Activated T-helper 17 cell treated with anti-CD3 and anti-CD28 coated beads, Interleukin-2, amount 50 U/mL, for 72 hours (primary cell): Measurements from ENCODE around the gene FOXL3. TPM values are rescaled to one million over a fixed set of nuclear protein-coding genes. Genes with fewer than 3 reads are reported as not detected.

Source experiments
- ATAC-seq: fragments of 150-1000 bp; cut with Tn5 transposase; replicated peaks from 2 replicates; pipeline ENCODE4 v1.10.0; 2021; ENCODE audit warnings: mild to moderate bottlenecking, moderate library complexity
- H3K27ac Mint-ChIP-seq: one replicate; pipeline ENCODE4 v1.8.0; 2022; ENCODE audit warnings: mixed read lengths
- H3K27me3 Mint-ChIP-seq: one replicate; pipeline ENCODE4 v1.8.0; 2022; ENCODE audit warnings: mixed read lengths
- H3K36me3 Mint-ChIP-seq: one replicate; pipeline ENCODE4 v1.8.0; 2022; ENCODE audit warnings: low read depth, mild to moderate bottlenecking, mixed read lengths
- H3K4me1 Mint-ChIP-seq: one replicate; pipeline ENCODE4 v1.8.0; 2022; ENCODE audit warnings: mixed read lengths
- H3K4me3 Mint-ChIP-seq: one replicate; pipeline ENCODE4 v1.8.0; 2022; ENCODE audit warnings: mild to moderate bottlenecking, mixed read lengths
- H3K9me3 Mint-ChIP-seq: one replicate; pipeline ENCODE4 v1.8.0; 2022; ENCODE audit warnings: mixed read lengths
- total RNA-seq, 2 donors: library from RNA; stranded (reverse); gene quantifications; one replicate each; pipeline ENCODE4 v1.2.3, GENCODE V29; 2022

FOXL3 gene
- total RNA-seq, 2 donors from 2014 or later = not detected

GRCh38 chr7:322708-323111, 32.7 kb downstream of the FOXL3 start:
- no peak for ATAC-seq
- H3K27ac Mint-ChIP-seq = no peak overlapping the region
- H3K4me1 Mint-ChIP-seq = peaks cover 3% of the 10 kb centered on the region
- no peak overlapping the region for H3K4me3 Mint-ChIP-seq
- peaks cover 22% of the 10 kb centered on the region for H3K27me3 Mint-ChIP-seq
- no peaks in the 10 kb centered on the region for H3K9me3 Mint-ChIP-seq
- no peaks in the 10 kb centered on the region for H3K36me3 Mint-ChIP-seq

GRCh38 chr7:323410-323809, 33.4 kb downstream of the FOXL3 start:
- Mint-ChIP-seq H3K4me3 (no peak overlapping the region), H3K27me3 (peaks cover 19% of the 10 kb centered on the region), H3K27ac (no peak overlapping the region)

DNA sequence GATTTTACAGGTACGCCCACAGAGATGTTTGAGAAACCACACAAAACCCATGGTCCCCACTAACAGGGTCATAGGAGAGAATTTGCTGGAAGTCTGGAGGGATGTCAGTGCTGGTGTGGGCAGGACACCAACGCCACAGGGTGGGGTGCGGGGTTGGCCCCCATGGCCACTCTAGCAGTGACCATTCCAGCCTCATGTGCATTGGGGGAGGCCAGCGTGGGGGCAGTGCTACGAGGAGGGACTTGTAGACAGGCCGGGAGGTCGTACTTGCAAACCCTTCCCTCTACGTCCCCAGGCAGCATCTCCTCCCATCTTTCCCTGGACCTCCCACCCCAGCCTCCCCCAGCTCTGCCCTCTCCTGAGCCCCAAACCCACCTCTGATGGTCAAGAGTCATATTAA, 34.0 kb downstream of the FOXL3 start:
- Mint-ChIP-seq H3K9me3 (no peaks in the 10 kb centered on the region), H3K4me3 (no peak overlapping the region), H3K36me3 (no peaks in the 10 kb centered on the region), H3K4me1 (peaks cover 3% of the 10 kb centered on the region), H3K27me3 (peaks cover 16% of the 10 kb centered on the region), H3K27ac (no peak overlapping the region)
- ATAC-seq = no peak

More at GRCh38 chr7:323410-323809, 33.4 kb downstream of the FOXL3 start:
- Mint-ChIP-seq H3K36me3 (no peaks in the 10 kb centered on the region), H3K9me3 (no peaks in the 10 kb centered on the region), H3K4me1 (peaks cover 3% of the 10 kb centered on the region)
- ATAC-seq = no peak

GRCh38 chr7:325051-325798, 35.3 kb downstream of the FOXL3 start:
- no peak overlapping the region for H3K27ac Mint-ChIP-seq
- no peaks in the 10 kb centered on the region for H3K36me3 Mint-ChIP-seq
- H3K4me3 Mint-ChIP-seq = no peak overlapping the region
- ATAC-seq = peak; percentile 19
- peaks cover 6% of the 10 kb centered on the region for H3K27me3 Mint-ChIP-seq
- H3K9me3 Mint-ChIP-seq = no peaks in the 10 kb centered on the region
- peaks cover 3% of the 10 kb centered on the region for H3K4me1 Mint-ChIP-seq

- no peak for ATAC-seq
- Mint-ChIP-seq H3K4me1 (peaks cover 3% of the 10 kb centered on the region), H3K27me3 (peaks cover 3% of the 10 kb centered on the region), H3K27ac (no peak overlapping the region), H3K36me3 (no peaks in the 10 kb centered on the region), H3K4me3 (no peak overlapping the region), H3K9me3 (no peaks in the 10 kb centered on the region)
These were observed 35.8 kb downstream of the FOXL3 start for GRCh38 chr7:325811-326210.

DNA sequence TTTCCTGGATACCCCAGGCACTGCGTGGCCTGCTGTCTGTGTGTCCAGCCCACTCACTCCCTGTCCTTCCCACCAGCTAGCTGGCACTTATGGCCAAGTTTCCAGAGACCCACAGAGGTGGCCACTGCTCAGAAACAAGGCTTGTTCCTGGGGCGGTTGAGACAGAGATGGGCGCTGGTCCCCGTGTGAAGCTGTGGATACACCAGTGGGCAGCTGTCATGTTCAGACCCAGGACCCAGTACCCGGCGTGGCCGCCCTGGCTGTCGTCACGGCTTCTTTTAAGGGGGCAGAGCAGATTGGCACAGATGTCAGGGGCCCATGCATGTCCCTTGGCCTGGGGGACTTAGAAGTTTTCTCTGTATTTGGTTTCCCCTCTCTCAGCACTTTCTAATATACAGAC, 36.3 kb downstream of the FOXL3 start:
- Mint-ChIP-seq H3K36me3 (no peaks in the 10 kb centered on the region), H3K4me3 (no peak overlapping the region), H3K27ac (no peak overlapping the region), H3K27me3 (peaks cover 3% of the 10 kb centered on the region), H3K9me3 (no peaks in the 10 kb centered on the region), H3K4me1 (peaks cover 3% of the 10 kb centered on the region)
- ATAC-seq = no peak

DNA sequence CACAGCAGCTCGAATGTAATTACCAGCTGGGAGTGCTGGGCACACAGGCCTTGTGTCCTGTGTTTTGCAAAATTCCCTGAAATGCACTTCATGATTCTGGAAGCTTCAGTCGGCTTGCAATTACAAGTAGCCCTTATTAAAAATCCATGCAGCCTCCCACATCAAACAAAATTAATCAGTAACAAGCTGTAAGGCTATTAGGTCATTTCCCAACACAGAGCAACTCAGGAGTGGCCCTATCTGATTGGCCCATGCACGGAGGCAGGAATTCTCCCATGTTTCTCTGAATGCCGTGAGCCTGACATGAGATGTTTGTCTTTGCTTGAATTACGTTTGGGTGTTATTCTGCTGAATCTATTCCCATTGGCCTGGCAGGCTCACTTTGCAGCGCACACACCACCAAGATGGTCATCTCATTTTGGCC, 36.9 kb downstream of the FOXL3 start:
- ATAC-seq = no peak
- Mint-ChIP-seq H3K36me3 (no peaks in the 10 kb centered on the region), H3K4me1 (peaks cover 3% of the 10 kb centered on the region), H3K4me3 (no peak overlapping the region), H3K27me3 (peaks cover 3% of the 10 kb centered on the region), H3K27ac (no peak overlapping the region), H3K9me3 (no peaks in the 10 kb centered on the region)

GRCh38 chr7:327233-327931, 37.4 kb downstream of the FOXL3 start:
- Mint-ChIP-seq H3K4me1 (peaks cover 3% of the 10 kb centered on the region), H3K27me3 (peaks cover 3% of the 10 kb centered on the region), H3K36me3 (no peaks in the 10 kb centered on the region), H3K9me3 (no peaks in the 10 kb centered on the region), H3K4me3 (no peak overlapping the region), H3K27ac (no peak overlapping the region)
- no peak for ATAC-seq

- Mint-ChIP-seq H3K27me3 (peaks cover 3% of the 10 kb centered on the region), H3K4me3 (no peak overlapping the region), H3K36me3 (no peaks in the 10 kb centered on the region), H3K4me1 (peaks cover 3% of the 10 kb centered on the region), H3K9me3 (no peaks in the 10 kb centered on the region), H3K27ac (no peak overlapping the region)
- ATAC-seq = no peak
These were observed 38.2 kb downstream of the FOXL3 start for GRCh38 chr7:327991-328702.

DNA sequence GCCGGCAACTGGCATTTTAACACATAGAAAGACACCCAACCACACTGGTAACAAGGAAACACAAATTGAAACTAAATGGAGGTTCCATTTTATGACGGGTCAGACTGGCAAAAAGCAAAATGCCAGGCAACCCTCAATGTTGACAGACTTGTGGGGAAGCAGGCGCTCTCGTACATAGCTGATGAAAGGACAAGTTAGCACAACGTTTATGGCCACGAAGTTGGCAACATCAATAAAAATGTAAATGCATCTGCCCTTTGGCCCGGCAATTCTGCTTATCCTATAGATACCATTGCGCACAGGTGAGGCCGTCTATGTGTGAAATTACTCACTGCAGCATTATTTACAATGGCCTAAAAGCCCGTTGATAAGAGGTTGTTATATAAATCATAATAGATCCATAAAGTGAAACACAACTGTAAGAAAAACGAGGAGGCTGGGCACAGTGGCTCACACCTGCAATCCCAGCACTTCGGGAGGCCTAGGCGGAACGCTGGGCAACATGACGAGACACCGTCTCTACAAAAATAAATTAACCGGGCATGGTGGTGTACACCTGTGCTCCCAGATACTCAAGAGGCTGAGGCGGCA, 39.8 kb downstream of the FOXL3 start:
- H3K4me3 Mint-ChIP-seq = no peak overlapping the region
- H3K9me3 Mint-ChIP-seq = peaks cover 4% of the 10 kb centered on the region
- peaks cover 3% of the 10 kb centered on the region for H3K27me3 Mint-ChIP-seq
- H3K4me1 Mint-ChIP-seq = peaks cover 9% of the 10 kb centered on the region
- no peaks in the 10 kb centered on the region for H3K36me3 Mint-ChIP-seq
- H3K27ac Mint-ChIP-seq = no peak overlapping the region
- ATAC-seq = no peak

DNA sequence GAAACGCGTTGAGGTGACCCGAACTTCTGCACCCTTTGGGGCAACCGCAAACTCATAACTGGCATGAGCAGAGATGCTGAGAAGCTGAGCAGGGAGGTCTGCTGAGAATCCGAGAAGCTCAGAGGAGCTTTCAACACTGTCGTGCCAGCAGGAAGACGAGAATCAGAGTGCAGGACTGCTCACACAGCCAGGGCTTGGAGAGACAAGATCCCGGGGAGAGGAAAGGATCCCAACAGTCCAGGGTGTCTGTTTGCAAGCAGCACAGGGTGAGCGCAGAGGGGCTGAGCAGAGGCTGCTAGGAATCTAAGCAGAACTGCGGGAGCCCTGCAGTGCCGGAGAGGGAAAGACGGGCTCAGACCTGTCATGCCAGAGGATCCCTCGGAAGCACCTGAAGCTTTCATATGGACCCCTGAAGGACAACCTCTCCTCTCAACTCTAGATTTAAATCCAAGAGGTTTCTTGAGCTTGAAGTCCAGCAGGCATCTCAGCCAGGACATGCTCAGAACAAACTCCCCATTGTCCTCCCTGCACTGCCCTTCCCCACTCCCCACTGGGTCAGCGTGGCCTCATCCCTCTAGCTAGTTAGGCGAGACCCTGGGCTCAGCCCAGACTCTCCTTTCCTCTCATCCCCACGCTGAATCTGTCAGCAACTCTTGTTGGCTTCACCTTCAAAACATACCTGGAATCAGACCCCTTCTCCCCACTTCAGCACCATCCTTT, 40.7 kb downstream of the FOXL3 start:
- H3K9me3 Mint-ChIP-seq = peaks cover 7% of the 10 kb centered on the region
- no peaks in the 10 kb centered on the region for H3K36me3 Mint-ChIP-seq
- H3K27ac Mint-ChIP-seq = no peak overlapping the region
- H3K4me3 Mint-ChIP-seq = no peak overlapping the region
- no peak for ATAC-seq
- H3K4me1 Mint-ChIP-seq = peaks cover 10% of the 10 kb centered on the region
- H3K27me3 Mint-ChIP-seq = peaks cover under 1% of the 10 kb centered on the region

GRCh38 chr7:332020-332517, 42.1 kb downstream of the FOXL3 start:
- Mint-ChIP-seq H3K27me3 (no peaks in the 10 kb centered on the region), H3K4me3 (no peak overlapping the region), H3K36me3 (no peaks in the 10 kb centered on the region), H3K9me3 (peaks cover 7% of the 10 kb centered on the region), H3K4me1 (peaks cover 10% of the 10 kb centered on the region), H3K27ac (no peak overlapping the region)
- ATAC-seq = no peak

DNA sequence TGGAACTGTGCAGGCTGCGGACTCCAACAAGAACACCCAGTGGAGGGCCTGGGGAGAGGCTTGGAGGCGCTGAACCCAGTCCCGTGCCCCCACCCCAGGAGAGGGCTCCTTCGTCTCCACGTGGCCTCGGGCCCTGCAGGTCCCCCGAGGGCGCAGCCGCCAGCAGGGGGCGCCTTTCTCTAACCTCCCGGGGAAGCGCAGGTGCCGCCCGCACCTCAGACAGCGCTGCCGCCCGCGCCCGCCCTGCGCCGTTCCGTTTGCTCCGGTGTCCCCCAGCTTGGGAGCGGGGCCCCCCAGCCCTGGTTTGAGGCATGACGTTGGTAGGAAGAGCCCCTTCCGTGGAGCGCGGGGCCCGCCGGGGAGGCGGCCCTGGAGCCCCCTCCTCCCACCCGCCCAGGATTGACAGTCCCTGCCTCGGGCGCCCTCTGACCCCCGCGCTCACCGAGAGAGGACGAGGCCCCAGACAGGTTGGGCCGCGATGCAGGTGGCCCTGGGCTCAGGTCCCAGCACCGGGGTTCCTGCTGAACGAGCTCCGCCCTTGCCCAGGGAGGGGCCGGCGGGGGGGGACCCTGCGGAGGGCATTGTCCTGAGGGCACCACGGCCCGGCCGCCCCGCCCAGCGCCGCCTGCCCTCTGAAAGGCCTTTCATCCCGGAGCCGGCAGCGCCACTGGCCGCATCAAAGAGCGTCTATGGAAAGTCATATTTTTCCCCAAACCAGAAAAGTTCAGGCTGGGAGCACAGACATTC, 42.8 kb downstream of the FOXL3 start:
- Mint-ChIP-seq H3K27ac (no peak overlapping the region), H3K27me3 (no peaks in the 10 kb centered on the region), H3K4me1 (peaks cover 10% of the 10 kb centered on the region), H3K4me3 (no peak overlapping the region), H3K36me3 (no peaks in the 10 kb centered on the region), H3K9me3 (peaks cover 7% of the 10 kb centered on the region)
- peak; percentile 99 for ATAC-seq
